GM12878 (cell line): Measurements from ENCODE around the gene SMIM35. TPM values are rescaled to one million over a fixed set of nuclear protein-coding genes. Genes with fewer than 3 reads are reported as not detected.

ENCODE experiments used
- ATAC-seq: fragments of 200-7000 bp; cut with Tn5 transposase; 3 replicates; pipeline ENCODE4 v1.9.1; 2020; ENCODE audit warnings: mild to moderate bottlenecking, moderate library complexity
- BruUV-seq: library from RNA; stranded (reverse); fragments of 400-500 nt; replicated peaks from 2 replicates; lab custom pipeline; 2021; lab: Mats Ljungman, UMichigan
- CTCF ChIA-PET: fragments of 300-600 bp; sonication (Branson Sonifier 250); formaldehyde crosslinking; extraction: SDS; loops from one replicate; lab custom pipeline; 2021; ENCODE audit warnings: inconsistent platforms; lab: Yijun Ruan, JAX
- POLR2A ChIA-PET: fragments of 350-600 bp; formaldehyde crosslinking; extraction: SDS; loops from one replicate; lab custom pipeline; 2021; ENCODE audit warnings: inconsistent platforms; lab: Charles Lee
- RAD21 ChIA-PET: fragments of 300-600 bp; sonication (Branson Sonifier 250); formaldehyde crosslinking; loops from one replicate; lab custom pipeline; 2023; ENCODE audit warnings: antibody characterized with exemption; ENCODE audit not compliant: unreplicated experiment; lab: Charles Lee
- SMC1A ChIA-PET: fragments of 300-600 bp; sonication (Branson Sonifier 250); formaldehyde crosslinking; loops from one replicate; lab custom pipeline; 2023; ENCODE audit not compliant: unreplicated experiment, uncharacterized antibody; lab: Charles Lee
- DNase-seq: peaks from one replicate; pipeline ENCODE4 v3.0.0-alpha.2; 2011; ENCODE audit warnings: low read depth, low spot score
- FAIRE-seq: peaks from 3 replicates; lab custom pipeline; 2011; peaks lifted over from hg19 to GRCh38; lab: Jason Lieb, UNC
- H2AFZ ChIP-seq: 2 replicates; pipeline ENCODE4 v1.6.0; 2011; ENCODE audit warnings: low read depth, low read length, control low read depth; ENCODE audit not compliant: control insufficient read depth
- H3K27ac ChIP-seq: 2 replicates; pipeline ENCODE4 v1.5.1; 2011; ENCODE audit warnings: control low read depth; ENCODE audit not compliant: control insufficient read depth, insufficient read depth
- H3K27me3 ChIP-seq, 2 experiments: replicated peaks in 1 of 2; 2 replicates each; pipeline versions ENCODE4 v1.6.0 to v1.6.1; 2011; ENCODE audit warnings: low read length in 1 of 2; ENCODE audit not compliant: control insufficient read depth in 2 of 2, insufficient read depth in 2 of 2
- H3K36me3 ChIP-seq, 2 experiments: 2 replicates each; pipeline ENCODE4 v1.5.1; 2011; ENCODE audit warnings: low read length in 1 of 2; ENCODE audit not compliant: control insufficient read depth in 2 of 2, insufficient read depth in 2 of 2
- H3K4me1 ChIP-seq: 2 replicates; pipeline ENCODE4 v1.6.1; 2011; ENCODE audit warnings: mild to moderate bottlenecking, low read length, moderate library complexity, mixed read lengths; ENCODE audit not compliant: control insufficient read depth, insufficient read depth
- H3K4me2 ChIP-seq: 2 replicates; pipeline ENCODE4 v1.6.0; 2011; ENCODE audit warnings: control low read depth; ENCODE audit not compliant: control insufficient read depth, insufficient read depth
- H3K4me3 ChIP-seq: fragments of 200-600 bp; sonication (generic); 2 replicates; pipeline ENCODE4 v1.5.1; 2016
- H3K79me2 ChIP-seq: 2 replicates; pipeline ENCODE4 v1.6.0; 2011; ENCODE audit warnings: low read length; ENCODE audit not compliant: control insufficient read depth, insufficient read depth
- H3K9ac ChIP-seq: 2 replicates; pipeline ENCODE4 v1.8.0; 2011; ENCODE audit warnings: low read length, control low read depth, mixed read lengths; ENCODE audit not compliant: control insufficient read depth, insufficient read depth
- H3K9me3 ChIP-seq: replicated peaks from 3 replicates; pipeline ENCODE4 v1.5.1; 2011; ENCODE audit warnings: mild to moderate bottlenecking, low read length; ENCODE audit not compliant: control insufficient read depth, insufficient read depth
- H4K20me1 ChIP-seq: 2 replicates; pipeline ENCODE4 v1.6.0; 2011; ENCODE audit not compliant: control insufficient read depth, insufficient read depth
- CBFB ChIP-seq: IDR thresholded peaks from 2 replicates; pipeline ENCODE4 v1.6.1; 2016; ENCODE audit warnings: antibody characterized with exemption, low read depth
- CHD2 ChIP-seq: IDR thresholded peaks from 2 replicates; pipeline ENCODE4 v1.6.1; 2011; ENCODE audit warnings: low read depth, low read length, improper control_type of control experiment, borderline replicate concordance
- CREM ChIP-seq: IDR thresholded peaks from 2 replicates; pipeline ENCODE4 v1.6.1; 2014; ENCODE audit warnings: antibody characterized with exemption, low read depth
- EGR1 ChIP-seq, 2 experiments: IDR thresholded peaks; 1 replicate in 1 of 2; 2 replicates in 1 of 2; pipeline ENCODE4 v1.6.1; 2011 to 2012; ENCODE audit warnings: low read depth in 2 of 2, low read length in 2 of 2, borderline replicate concordance in 1 of 2, mild to moderate bottlenecking in 1 of 2, moderate library complexity in 1 of 2
- KLF5 ChIP-seq: fragments of 450-650 bp; IDR thresholded peaks from 2 replicates; pipeline ENCODE4 v1.6.1; 2014; ENCODE audit warnings: mild to moderate bottlenecking; ENCODE audit not compliant: partially characterized antibody
- LARP7 ChIP-seq: fragments of 450-650 bp; IDR thresholded peaks from 2 replicates; pipeline ENCODE4 v1.6.1; 2017; ENCODE audit warnings: mild to moderate bottlenecking
- NFIC ChIP-seq: IDR thresholded peaks from 2 replicates; pipeline ENCODE4 v1.6.1; 2012; ENCODE audit warnings: low read depth, mild to moderate bottlenecking, inconsistent platforms, low read length, moderate library complexity
- PAX5 ChIP-seq: IDR thresholded peaks from 2 replicates; pipeline ENCODE4 v1.6.1; 2011; ENCODE audit warnings: low read depth, low read length, borderline replicate concordance
- PAX8 ChIP-seq: fragments of 450-650 bp; IDR thresholded peaks from 2 replicates; pipeline ENCODE4 v1.6.1; 2017; ENCODE audit warnings: mild to moderate bottlenecking, moderate library complexity
- POLR2AphosphoS5 ChIP-seq: IDR thresholded peaks from 2 replicates; pipeline ENCODE4 v1.6.1; 2011; ENCODE audit warnings: mild to moderate bottlenecking, low read length, inconsistent platforms
- RB1 ChIP-seq: fragments of 450-650 bp; formaldehyde crosslinking; IDR thresholded peaks from 2 replicates; pipeline ENCODE4 v1.6.1; 2017; ENCODE audit warnings: mild to moderate bottlenecking, borderline replicate concordance
- RUNX3 ChIP-seq: IDR thresholded peaks from 2 replicates; pipeline ENCODE4 v1.6.1; 2012; ENCODE audit warnings: low read length, inconsistent platforms
- SPI1 ChIP-seq: IDR thresholded peaks from 2 replicates; pipeline ENCODE4 v1.6.1; 2011; ENCODE audit warnings: low read depth, mild to moderate bottlenecking, low read length, moderate library complexity, borderline replicate concordance; ENCODE audit not compliant: insufficient read depth
- STAT1 ChIP-seq: fragments of 450-650 bp; conservative IDR thresholded peaks from 2 replicates; pipeline ENCODE4 v1.6.1; 2014; ENCODE audit warnings: antibody characterized with exemption, mild to moderate bottlenecking
- TCF12 ChIP-seq: IDR thresholded peaks from 2 replicates; pipeline ENCODE4 v1.6.1; 2011; ENCODE audit warnings: low read depth, mild to moderate bottlenecking, low read length
- YY1 ChIP-seq: IDR thresholded peaks from 2 replicates; pipeline ENCODE4 v1.6.1; 2011; ENCODE audit warnings: low read depth, mild to moderate bottlenecking, low read length
- ZNF622 ChIP-seq: fragments of 450-650 bp; IDR thresholded peaks from 2 replicates; pipeline ENCODE4 v1.6.1; 2017; ENCODE audit warnings: mild to moderate bottlenecking, inconsistent platforms
- WGBS: methylation state at CpG from one replicate; pipeline ENCODE4 v1.1.6; 2016; ENCODE audit warnings: low lambda C conversion rate; ENCODE audit not compliant: insufficient replicate concordance, insufficient coverage; ENCODE audit errors: missing lambda C conversion rate; 5-methylcytosine and 5-hydroxymethylcytosine counted together
- in situ Hi-C: fragments of 300-500 bp; cut with MboI; formaldehyde crosslinking; loops from 9 replicates; pipeline ENCODE4 v1.14.3; 2018; ENCODE audit warnings: mixed read lengths
- intact Hi-C: fragments of 100-400 bp; cut with micrococcal nuclease; formaldehyde crosslinking; loops from one replicate; pipeline ENCODE4 v1.14.2; 2022; ENCODE audit not compliant: unreplicated experiment
- polyA plus RNA-seq, 11 experiments: library from polyadenylated mRNA; depleted of rRNA in 4 of 11; unstranded in 6 of 11; stranded (reverse) in 5 of 11; fragments of >200 nt; fragmentation: Nextera tagmentation in 4 of 11; fragmentation: Illumina TruSeq in 1 of 11; extraction: Ambion mirVana in 4 of 11; extraction: Trizol in 1 of 11; gene quantifications; 1 replicate in 1 of 11; 2 replicates in 10 of 11; pipeline versions ENCODE4 v1.2.1 to v1.2.3, GENCODE V29; 2011 to 2016; ENCODE audit warnings: inconsistent platforms in 2 of 11, missing spikeins in 2 of 11, low read depth in 1 of 11
- total RNA-seq, 4 experiments: library from RNA; depleted of rRNA in 3 of 4; stranded (reverse); fragments of >200 nt in 3 of 4; fragmentation: Illumina TruSeq in 1 of 4; extraction: Trizol in 1 of 4; gene quantifications; 2 replicates each; pipeline versions ENCODE4 v1.2.1 to v1.2.3, GENCODE V29; 2013 to 2021

SMIM35 gene
- total and polyA plus RNA-seq, 10 of the 15 experiments (the other 5 are each of a cell fraction or from before 2014, with no cell fraction given) = 0.02 to 1.1 (median 0.05) TPM; not detected in 5

DNA sequence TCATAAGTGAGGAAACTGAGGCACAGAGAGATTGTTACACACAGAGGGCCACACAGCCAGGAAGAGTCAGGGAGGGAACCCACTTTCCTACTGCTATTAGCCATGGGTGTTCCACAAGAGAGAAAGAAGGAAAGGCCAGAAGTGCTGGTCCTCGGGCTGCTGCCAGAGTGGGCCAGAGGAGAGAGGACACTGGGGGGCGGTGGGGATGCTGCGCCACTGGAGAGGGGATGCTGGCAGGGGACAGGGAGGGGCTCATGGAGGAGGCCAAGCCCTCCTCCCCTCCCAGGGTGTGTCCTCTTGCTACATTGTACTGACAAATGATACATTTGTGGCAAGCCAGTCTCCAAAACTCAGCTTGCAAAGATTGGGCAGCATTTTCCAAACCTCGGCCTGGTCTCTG, 90.7 kb downstream of the SMIM35 start:
- peaks cover 46% of the 10 kb centered on the region for H3K4me1 ChIP-seq
- POLR2A ChIA-PET = interaction anchor here (0.6 to 9.7 kb wide), 4 partner anchors 9 to 502 kb away, joined by 3 to 110 read pairs (median 8); partner anchors contain the start of gene IL10RA
- H3K4me3 ChIP-seq = no peak overlapping the region
- TF ChIP-seq PAX8 (no peak), EGR1 (IDR thresholded peaks at IDR 0.05; ENCODE audit: borderline replicate concordance in 1 of 2, low read depth in 2 of 2, low read length in 2 of 2) (no peak), POLR2AphosphoS5 (peak; percentile 39; the same call in 1 of the 2 replicates)
- H3K36me3 ChIP-seq = peaks cover 23 to 27% of the 10 kb centered on the region in 2 experiments
- intact Hi-C loops = no loop called here
- in situ Hi-C loops = no loop called here
- H3K9ac ChIP-seq = no peak overlapping the region
- ATAC-seq (no peak), DNase-seq (no peak), FAIRE-seq (no peak)
- no peak overlapping the region for H2AFZ ChIP-seq
- 92% methylated on average over 4 of the region's 4 CpGs for WGBS
- no peak overlapping the region for H3K27ac ChIP-seq
- no peaks in the 10 kb centered on the region for H3K27me3 ChIP-seq
- peaks cover 2% of the 10 kb centered on the region; the same call in 2 of the 3 replicates for H3K9me3 ChIP-seq
- H3K79me2 ChIP-seq = no peaks in the 10 kb centered on the region
- no TSS peak for BruUV-seq
- H4K20me1 ChIP-seq = no peaks in the 10 kb centered on the region
- H3K4me2 ChIP-seq = no peak overlapping the region
- SMC1A ChIA-PET = interaction anchor here (0.7 to 19.0 kb wide), 8 partner anchors 2 to 181 kb away, joined by 3 to 280 read pairs (median 16); partner anchors contain the start of gene IL10RA
- CTCF ChIA-PET = interaction anchor here (1.3 to 3.9 kb wide), 3 partner anchors 8 to 59 kb away, joined by 4 to 35 read pairs (median 7); partner anchors contain the start of gene IL10RA
- RAD21 ChIA-PET = interaction anchor here (0.5 to 3.2 kb wide), 5 partner anchors 9 to 540 kb away, joined by 3 to 37 read pairs (median 3); partner anchors contain the start of gene IL10RA

- POLR2A ChIA-PET = interaction anchor here (0.5 to 9.7 kb wide), 3 partner anchors 8 to 32 kb away, joined by 3 to 110 read pairs (median 5); partner anchors contain the start of gene IL10RA
- intact Hi-C loops = no loop called here
- no peak for ATAC-seq
- Histone ChIP-seq H4K20me1 (no peaks in the 10 kb centered on the region), H3K4me1 (peaks cover 46% of the 10 kb centered on the region), H3K27ac (no peak overlapping the region), H3K27me3 (no peaks in the 10 kb centered on the region), H3K9ac (no peak overlapping the region), H3K9me3 (peaks cover 2% of the 10 kb centered on the region; the same call in 2 of the 3 replicates), H3K4me2 (no peak overlapping the region), H2AFZ (no peak overlapping the region), H3K79me2 (no peaks in the 10 kb centered on the region), H3K36me3 (peaks cover 23 to 24% of the 10 kb centered on the region in 2 experiments), H3K4me3 (no peak overlapping the region)
- in situ Hi-C loops = no loop called here
- TF ChIP-seq KLF5 (no peak), LARP7 (no peak), STAT1 (no peak), ZNF622 (no peak), YY1 (no peak), CREM (no peak), RUNX3 (no peak), RB1 (no peak), CBFB (no peak), CHD2 (no peak), NFIC (no peak), TCF12 (no peak), SPI1 (no peak), PAX5 (no peak)
- no peak for DNase-seq
- BruUV-seq = no TSS peak
- SMC1A ChIA-PET = interaction anchor here (1.2 to 19.0 kb wide), 6 partner anchors 1 to 57 kb away, joined by 4 to 280 read pairs (median 28); partner anchors contain the start of gene IL10RA
- FAIRE-seq = no peak
- RAD21 ChIA-PET = interaction anchor here (1.6 kb wide), 1 partner anchor 152 kb away, joined by 3 read pairs; no protein-coding TSS in a partner anchor
- WGBS = 99% methylated on average over 11 of the region's 11 CpGs
- CTCF ChIA-PET = interaction anchor here (1.0 to 3.9 kb wide), 4 partner anchors 8 to 59 kb away, joined by 4 to 35 read pairs (median 6); partner anchors contain the start of gene IL10RA
Measured at GRCh38 chr11:117995472-117995871, 91.3 kb downstream of the SMIM35 start.
